ENCODE results near the gene NEDD4L.
A peak's percentile ranks its signal among the peaks of the same experiment; 100 is the strongest.
"Not testable (repeated sequence)": the region's sequence is repeated elsewhere in the genome, so short reads cannot be mapped to it uniquely, and the experiment has no call there.

Gene NEDD4L

GRCh38 chr18:58364876-58365528 lies 321.0 kb downstream of the NEDD4L start:
- Histone ChIP-seq H3K27ac (peak overlapping the region in 2 of 21 experiments; percentile 16 to 78), H3K4me3 (no peak overlapping the region)

DNA sequence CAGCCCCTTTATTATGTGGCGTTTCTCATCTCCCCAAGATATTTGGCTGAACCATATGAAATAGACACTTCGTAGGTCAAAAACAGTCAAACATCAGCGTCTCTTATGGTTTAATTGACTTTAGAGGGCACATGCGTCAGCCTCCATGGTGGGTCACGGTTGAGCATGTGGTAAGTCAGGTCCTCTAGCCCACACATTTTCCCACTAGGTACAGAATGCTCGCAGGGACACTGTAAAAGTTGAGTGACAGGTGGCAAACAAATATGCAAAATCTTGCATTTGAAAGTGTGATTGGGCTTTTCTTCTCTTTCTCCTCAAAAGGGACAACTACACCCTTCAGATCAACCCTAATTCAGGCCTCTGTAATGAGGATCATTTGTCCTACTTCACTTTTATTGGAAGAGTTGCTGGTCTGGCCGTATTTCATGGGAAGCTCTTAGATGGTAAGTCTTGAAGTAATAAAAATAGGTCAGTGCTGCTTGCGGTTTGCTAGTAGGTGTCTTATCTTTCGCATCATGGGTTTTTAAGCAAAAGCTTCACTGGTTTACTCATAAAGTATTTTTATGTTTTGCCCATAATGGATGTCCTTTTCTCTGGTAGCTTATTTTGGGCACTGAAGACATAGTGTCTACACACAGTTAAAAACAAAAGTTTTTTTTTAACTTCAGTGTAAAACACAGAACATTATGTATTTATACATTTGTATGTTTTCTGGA lies 323.6 kb downstream of the NEDD4L start:
- Histone ChIP-seq H3K4me3 (no peak overlapping the region), H3K27ac (no peak overlapping the region)

DNA sequence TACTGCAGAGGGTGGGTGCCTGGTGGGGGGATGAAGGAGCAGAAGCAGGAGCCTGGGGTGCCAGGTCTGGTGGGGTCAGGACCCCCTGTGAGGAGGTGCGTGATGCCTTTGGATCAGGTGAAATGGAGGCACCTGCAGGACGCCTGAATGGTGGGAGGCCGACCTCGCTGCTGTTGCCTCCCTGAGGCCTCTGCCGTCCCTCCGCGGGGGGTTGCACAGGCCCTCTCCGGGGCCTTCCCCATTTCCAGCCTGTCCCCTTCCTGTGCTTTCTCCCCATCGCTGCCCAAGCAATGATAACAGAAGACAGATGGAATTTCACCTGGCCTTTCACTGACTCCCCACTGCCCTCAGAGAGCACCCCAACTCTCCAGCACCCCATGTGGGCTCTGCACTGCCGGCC lies 325.6 kb downstream of the NEDD4L start:
- Histone ChIP-seq H3K27ac (no peak overlapping the region), H3K4me3 (no peak overlapping the region)

GRCh38 chr18:58370038-58370580 lies 326.1 kb downstream of the NEDD4L start:
- Histone ChIP-seq H3K4me3 (no peak overlapping the region), H3K27ac (no peak overlapping the region)

- no peak overlapping the region for H3K27ac ChIP-seq
- no peak overlapping the region for H3K4me3 ChIP-seq
These were observed 326.6 kb downstream of the NEDD4L start for GRCh38 chr18:58370612-58371011.

DNA sequence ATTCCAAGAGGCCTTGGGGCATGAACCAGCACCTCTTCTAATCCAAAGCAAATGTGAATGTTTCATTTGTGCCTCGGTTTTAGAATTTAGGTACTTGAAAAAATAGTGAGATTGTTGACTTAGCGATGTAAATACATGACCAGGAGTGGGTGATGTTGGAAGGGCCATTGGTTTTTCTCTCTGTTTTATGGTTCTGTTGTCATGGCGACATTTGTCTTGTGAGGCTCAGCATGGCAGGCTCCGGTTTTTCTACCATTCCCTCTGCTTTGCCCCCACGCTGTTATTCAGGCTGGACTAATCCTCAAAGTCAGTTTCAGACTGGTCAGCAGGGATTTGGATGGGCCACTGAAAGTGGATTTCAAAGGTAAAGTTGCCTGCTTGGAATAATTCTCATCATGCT lies 329.5 kb downstream of the NEDD4L start:
- no peak overlapping the region for H3K4me3 ChIP-seq
- no peak overlapping the region for H3K27ac ChIP-seq

DNA sequence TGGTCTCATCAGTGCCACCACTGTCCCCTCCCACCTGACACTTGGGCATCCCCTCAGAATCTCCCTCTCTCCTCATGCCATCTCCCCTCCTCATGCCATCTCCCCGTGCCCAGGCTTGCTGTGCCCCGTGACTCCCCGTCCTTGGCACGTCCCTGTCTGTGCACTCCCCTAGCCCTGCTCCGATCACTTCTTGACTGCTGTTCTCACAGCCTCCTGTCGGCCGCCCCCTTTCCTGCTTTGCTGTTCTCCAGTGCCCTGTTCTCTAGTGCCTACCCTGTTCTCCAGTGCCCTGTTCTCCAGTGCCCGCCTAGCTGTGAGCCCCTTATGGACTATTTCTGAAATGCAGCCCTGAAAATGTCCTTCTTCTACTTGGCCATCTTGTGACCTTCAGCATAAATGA lies 331.0 kb downstream of the NEDD4L start:
- H3K4me3 ChIP-seq = no peak overlapping the region
- no peak overlapping the region for H3K27ac ChIP-seq

DNA sequence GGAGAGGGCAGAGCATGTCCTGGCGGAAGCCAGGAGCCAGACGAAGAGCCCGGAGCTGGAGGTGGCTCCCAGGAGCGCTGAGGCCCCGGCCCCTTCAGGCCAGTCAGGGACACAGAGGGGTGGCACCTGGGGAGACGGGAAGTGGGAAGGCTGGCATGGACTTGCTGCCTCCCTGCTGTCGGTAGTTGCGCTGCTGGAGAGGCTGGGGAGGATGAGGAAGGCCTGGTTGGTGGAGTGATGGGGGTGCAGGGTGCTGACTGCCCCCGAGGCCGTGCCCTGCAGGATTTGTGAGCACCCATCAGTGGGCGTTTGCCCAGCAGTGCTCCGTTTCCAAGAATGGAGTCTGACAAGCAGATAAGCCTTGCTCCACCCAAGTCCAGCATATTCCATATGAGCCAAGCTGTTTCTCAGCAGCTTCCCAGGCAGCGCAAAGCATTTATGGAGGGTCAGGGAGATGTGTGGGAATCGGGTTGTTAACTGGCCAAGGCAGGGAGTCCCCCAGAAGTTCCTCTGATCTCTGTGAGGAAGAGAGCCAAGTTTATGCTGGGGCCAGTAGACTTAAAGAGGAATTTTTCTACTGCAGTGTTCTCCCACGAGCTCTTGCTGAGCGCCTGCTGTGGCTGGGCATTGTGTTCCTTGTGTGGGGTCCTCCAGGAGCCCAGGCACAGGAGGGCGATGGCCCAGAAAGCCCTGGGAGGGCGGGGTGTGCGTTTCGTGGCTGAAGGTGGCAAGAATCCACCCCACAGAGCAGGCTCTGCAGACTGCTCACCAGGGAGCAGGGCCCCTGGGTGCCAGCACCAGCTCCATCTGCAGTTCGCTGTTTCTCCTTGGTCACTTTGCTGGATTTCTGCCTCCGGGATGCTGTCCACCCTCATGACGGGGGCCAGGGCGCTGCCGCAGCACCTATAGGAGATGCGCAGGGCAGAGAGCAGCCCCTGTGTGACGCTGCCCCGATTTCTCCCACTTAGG lies 334.7 kb downstream of the NEDD4L start:
- Histone ChIP-seq H3K27ac (no peak overlapping the region), H3K4me3 (no peak overlapping the region)

DNA sequence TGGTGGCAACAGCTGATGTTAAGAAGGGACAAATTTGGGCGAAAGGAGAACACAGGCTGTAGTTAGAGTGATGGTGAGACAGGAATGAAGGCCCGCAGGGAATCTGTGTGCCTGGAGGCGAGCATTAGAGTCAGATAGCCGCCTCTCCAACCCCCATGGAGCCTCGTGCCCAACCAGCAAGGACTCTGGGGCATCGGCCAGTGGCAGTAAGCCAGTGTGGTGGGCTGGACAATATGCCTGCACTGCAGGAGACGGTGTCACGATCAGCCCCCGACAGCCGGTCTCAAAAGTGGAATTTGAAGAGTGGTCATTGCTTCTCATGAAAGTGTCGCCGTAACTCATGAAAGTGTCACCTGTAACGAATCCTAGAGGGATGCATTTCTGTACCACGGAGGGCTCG lies 335.4 kb downstream of the NEDD4L start:
- no peak overlapping the region for H3K27ac ChIP-seq

GRCh38 chr18:58380113-58380512 lies 336.1 kb downstream of the NEDD4L start:
- H3K27ac ChIP-seq, H3K4me3 ChIP-seq: not testable (repeated sequence)

More for the DNA sequence above, 335.4 kb downstream of the NEDD4L start:
- no peak overlapping the region for H3K4me3 ChIP-seq

- H3K4me3 ChIP-seq = no peak overlapping the region
- H3K27ac ChIP-seq = no peak overlapping the region
These were observed 337.8 kb downstream of the NEDD4L start for GRCh38 chr18:58381676-58382411.

DNA sequence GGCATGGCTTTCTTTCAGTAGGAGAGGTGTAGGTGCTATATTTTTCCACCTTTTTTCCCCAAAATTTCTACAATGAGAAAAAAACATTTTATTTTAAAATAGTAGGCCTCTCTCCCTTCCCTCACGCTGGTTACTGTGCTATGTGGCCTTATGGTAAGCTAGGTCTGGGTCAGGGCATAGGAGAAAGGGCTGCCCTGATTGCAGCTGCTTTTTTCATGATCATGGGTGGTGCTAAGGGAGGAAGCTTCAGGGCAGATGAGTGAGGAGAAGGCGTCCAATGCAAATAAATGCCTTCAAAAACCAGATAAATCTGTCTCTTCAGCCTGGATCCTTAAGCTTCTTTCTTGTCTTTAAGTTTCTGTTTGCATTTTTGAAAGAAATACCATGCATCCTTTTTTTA lies 338.4 kb downstream of the NEDD4L start:
- no peak overlapping the region for H3K27ac ChIP-seq

DNA sequence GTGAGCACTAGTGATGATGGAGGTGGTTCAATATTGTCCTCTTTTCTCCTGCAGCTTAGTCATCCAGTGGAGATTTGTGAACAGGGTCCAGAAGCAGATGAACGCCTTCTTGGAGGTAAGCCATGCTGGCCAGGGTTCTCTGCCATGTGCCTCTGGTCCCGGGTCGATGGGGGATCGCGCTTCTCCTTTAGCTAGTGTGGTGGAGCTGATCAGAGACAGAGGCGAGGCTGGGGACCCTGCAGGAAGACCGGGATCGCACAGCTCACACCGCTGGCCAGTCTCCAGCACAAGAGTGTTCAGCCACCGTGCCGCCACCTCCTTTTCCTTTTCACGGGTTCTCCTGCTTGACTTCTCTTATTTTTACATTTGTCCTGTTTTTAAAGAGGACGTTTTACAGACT lies 341.4 kb downstream of the NEDD4L start:
- Histone ChIP-seq H3K27ac (no peak overlapping the region), H3K4me3 (no peak overlapping the region)

More for the DNA sequence above, 338.4 kb downstream of the NEDD4L start:
- H3K4me3 ChIP-seq = no peak overlapping the region

- no peak overlapping the region for H3K4me3 ChIP-seq
- no peak overlapping the region for H3K27ac ChIP-seq
These were observed 342.8 kb downstream of the NEDD4L start for GRCh38 chr18:58386780-58387179.

GRCh38 chr18:58387716-58388115 lies 343.7 kb downstream of the NEDD4L start:
- no peak overlapping the region for H3K27ac ChIP-seq
- H3K4me3 ChIP-seq = no peak overlapping the region

DNA sequence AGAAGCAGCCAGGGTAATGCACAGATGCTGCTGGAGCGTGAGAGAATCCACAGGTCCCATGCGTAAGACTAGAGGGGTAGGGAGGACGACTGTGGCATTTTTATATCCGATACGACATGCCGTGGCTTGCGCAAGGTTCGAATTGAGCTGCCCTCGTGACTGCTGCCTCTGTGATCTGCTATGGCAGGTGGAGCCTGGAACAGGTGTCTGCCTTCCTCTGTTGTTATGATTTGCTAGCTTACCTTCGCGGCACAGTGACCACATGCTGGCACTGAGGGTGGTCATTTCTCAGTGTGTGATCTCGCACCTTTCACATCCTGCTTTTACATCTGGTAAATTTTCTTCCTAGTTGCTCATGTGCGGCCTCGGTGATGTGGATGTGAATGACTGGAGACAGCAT lies 344.7 kb downstream of the NEDD4L start:
- no peak overlapping the region for H3K4me3 ChIP-seq
- H3K27ac ChIP-seq = no peak overlapping the region

GRCh38 chr18:58389745-58390144 lies 345.7 kb downstream of the NEDD4L start:
- Histone ChIP-seq H3K27ac (no peak overlapping the region), H3K4me3 (no peak overlapping the region)

DNA sequence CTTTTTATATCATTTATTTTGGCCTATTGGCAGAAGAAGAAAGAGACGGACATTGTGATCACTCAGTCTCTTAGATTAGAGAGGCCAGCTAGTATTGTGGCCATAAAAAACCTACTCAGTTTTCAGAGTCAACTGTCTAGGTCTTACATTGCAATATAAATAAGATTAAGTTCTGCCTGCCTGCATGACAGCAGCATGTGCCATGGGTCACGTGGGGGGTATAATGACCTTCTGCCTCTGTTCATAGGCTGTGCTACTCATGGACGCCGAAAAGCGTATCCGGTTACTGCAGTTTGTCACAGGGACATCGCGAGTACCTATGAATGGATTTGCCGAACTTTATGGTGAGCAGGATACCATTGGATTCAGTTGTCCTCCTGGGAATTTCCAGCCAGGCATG lies 346.4 kb downstream of the NEDD4L start:
- Histone ChIP-seq H3K4me3 (no peak overlapping the region), H3K27ac (no peak overlapping the region)

GRCh38 chr18:58391231-58391825 lies 347.3 kb downstream of the NEDD4L start:
- peak overlapping the region in 2 of 21 experiments; percentile 35 to 49 for H3K27ac ChIP-seq
- H3K4me3 ChIP-seq = no peak overlapping the region

Data from skin epidermis (tissue), 12 donors.